NCI-H526 (cell line): ENCODE data around the gene RUVBL2.
"Not testable (repeated sequence)": the region's sequence is repeated elsewhere in the genome, so short reads cannot be mapped to it uniquely, and the experiment has no call there.

Experiments used
- DNase-seq, 2 experiments: peaks; one replicate each; lab custom pipeline; 2025; lab: John Stamatoyannopoulos, UW

The RUVBL2 gene

GRCh38 chr19:49049834-49050233, 56.1 kb downstream of the RUVBL2 start:
- DNase-seq = not testable (repeated sequence)

DNA sequence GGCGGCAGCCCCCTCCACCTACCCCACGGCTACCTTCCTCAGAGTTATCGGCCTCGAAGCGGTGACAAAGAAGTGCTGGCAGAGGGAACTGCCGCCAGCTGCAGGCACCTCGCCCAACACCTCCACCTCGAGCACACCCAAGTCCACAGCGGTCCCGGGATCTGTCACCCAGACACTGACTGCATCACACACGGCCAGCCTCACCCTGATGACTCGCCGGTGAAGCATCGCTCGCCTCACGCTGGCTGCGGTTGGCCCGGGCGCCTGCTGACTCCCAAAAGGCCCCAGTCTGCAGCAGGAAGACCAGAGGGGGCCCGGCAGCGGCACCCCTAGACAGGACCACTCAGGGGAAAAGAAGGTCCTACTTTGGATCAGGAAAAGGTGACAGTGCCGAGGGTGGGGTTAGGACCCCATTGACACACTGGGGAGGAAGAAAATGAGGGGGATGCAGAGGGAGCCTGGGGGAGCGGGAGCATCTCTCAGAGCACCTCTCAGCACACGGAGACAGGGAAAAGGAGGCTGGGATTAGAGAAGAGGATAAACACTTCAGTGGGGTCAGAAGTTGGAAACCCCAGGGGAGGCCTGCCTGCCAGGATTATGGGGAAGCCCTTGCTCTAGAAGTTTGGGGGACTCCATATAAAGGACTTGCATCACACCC, 56.8 kb downstream of the RUVBL2 start:
- not testable (repeated sequence) for DNase-seq

GRCh38 chr19:49056101-49056901, 62.6 kb downstream of the RUVBL2 start:
- peak in 1 of 2 experiments; percentile 60 for DNase-seq

DNA sequence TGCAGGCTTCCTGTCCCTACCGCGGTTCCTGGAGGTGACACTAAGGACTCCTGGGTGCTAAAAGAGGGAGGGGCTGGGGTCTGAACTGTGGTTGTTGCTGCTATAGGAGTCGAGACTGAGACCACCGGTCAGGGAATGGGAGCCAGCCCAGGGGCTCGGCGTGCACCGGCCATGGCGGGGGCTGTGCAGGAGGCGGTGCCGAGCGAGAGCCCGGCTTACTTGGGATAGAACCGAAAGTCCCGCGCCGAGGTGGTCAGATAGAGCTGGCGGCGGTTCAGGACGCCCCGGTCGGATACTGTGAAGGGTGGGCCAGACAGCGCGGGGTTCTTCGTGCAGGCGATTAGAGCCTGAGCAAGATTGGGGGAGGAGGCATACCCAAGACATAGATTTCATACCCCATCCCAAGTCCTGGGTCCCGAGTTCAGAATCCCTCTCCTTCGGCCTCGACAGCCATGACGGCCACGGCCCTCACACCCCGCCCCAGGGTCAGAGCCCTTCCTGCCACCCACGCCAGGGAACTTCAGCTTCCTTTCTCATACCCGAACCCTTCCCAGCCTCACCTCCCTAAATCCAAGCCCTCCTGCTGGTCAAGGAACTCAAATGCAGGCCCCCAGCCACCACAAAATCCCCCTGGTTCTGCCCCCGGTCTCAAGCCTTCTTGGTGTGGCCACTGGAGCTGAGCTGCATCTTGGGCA, 63.4 kb downstream of the RUVBL2 start:
- not testable (repeated sequence) for DNase-seq

DNA sequence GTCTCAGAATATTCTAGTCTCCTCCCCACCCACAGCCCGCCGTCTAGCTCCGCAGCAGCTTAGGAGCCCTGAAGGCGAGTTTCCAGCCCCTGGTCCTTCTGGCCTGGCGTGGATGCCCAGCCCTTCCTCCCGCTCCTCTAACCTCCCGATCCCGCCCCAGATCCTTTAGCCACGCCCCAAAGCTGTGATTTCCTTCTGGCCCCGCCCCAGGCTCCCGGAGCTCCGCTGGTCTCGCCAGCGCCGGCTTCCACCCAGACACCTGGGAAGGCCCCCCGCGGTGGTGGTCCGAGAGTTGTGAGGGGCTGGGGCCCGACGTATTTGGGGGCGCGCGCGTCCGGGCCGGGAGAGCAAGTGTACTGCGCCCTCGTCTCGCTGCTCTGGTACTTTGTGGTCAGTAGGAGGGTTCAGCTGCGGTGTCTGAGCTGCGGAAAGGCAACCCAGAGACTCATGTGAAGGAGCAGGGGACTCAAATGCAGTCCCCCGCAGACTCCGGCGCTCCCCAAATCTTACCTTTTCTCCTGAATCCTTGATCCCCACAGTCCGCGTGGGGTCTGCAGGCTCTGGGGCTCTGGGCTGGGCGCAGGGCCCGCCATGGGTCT, 64.0 kb downstream of the RUVBL2 start, which contains the start of gene CGB7:
Gene CGB7 (minus strand): TSS at position 114 of the 599 bp plus-strand sequence. CDS start 2,374 bp downstream, outside the sequence.
- DNase-seq = peak in 1 of 2 experiments; percentile 42

DNA sequence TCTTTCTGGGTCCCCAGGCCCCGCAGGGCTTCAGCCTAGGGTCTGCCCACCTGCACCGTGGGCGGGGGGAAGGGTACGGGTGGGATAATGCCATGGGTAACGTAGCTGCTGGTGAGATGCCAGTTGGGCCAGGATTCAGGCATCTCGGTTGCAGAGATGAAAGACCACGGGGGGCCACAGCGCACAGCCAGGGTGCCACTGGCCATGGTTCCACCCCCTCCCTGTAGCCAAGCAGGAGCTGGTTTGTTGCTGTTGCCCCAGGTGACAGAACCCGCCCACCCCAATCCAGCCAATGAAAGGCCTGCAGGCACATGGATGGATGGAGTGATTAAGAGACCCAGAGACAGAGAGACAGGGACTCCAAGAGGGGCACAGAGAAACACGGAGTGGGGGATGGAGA, 64.9 kb downstream of the RUVBL2 start:
- DNase-seq = peak in 1 of 2 experiments; percentile 41

GRCh38 chr19:49059053-49059452, 65.4 kb downstream of the RUVBL2 start:
- DNase-seq = no peak

GRCh38 chr19:49061000-49061399, 67.3 kb downstream of the RUVBL2 start:
- DNase-seq = no peak

- no peak for DNase-seq
Observed at GRCh38 chr19:49061445-49061844, 67.8 kb downstream of the RUVBL2 start.

- DNase-seq = no peak
Observed at GRCh38 chr19:49064029-49064629, 70.4 kb downstream of the RUVBL2 start.

GRCh38 chr19:49064768-49065611, 71.3 kb downstream of the RUVBL2 start, which contains the start of gene NTF4:
Gene NTF4 (minus strand): TSS chr19:49064818. CDS start chr19:49061997, 2,821 bp downstream.
- DNase-seq = peak in 1 of 2 experiments; percentile 67
